GM19452 (cell line): ENCODE measurements around the gene TSR3.

Source experiments
- ATAC-seq: cut with Tn5 transposase; IDR thresholded peaks from one replicate; pipeline ENCODE4 v1.9.1; 2021; ENCODE audit not compliant: unreplicated experiment

Gene TSR3

DNA sequence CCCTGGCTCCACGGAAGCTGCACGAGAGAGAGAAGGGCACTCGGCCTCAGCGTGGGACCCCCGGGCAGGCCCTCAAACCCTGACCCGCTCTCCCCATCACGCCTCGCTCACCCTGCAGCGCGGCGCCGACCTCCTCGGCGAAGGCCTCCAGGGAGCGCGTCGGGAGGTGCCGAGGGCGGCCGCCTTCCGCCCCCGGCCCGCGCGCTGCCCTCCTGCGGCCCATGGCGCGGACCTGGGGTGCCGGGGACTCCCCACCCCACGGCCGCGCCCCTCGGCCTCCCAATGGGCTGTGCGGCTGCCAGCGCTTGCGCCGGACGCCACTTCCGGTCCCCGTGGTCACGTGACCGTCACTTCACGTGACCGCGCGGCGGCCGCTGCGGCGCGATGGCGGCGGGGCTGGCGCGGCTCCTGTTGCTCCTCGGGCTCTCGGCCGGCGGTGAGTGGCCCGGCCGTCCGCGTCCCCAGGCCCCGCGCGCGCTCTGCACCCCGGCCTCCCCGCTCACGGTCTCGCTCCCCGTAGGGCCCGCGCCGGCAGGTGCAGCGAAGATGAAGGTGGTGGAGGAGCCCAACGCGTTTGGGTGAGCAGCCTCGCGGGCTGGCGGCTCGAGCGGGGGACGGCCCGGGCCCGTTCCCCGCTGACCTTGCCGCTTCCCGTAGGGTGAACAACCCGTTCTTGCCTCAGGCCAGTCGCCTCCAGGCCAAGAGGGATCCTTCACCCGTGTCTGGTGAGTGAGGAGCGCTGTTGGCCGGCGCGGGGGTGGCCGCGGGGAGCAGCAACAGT, at the start of gene TSR3, which contains the start of gene GNPTG:
Gene TSR3, minus strand, starts transcription at position 297 of the 781 bp plus-strand sequence. Its CDS starts 74 bp downstream, at position 223.
Gene GNPTG, plus strand, starts transcription at position 350 of the 781 bp plus-strand sequence. Its CDS starts 35 bp downstream, at position 385.
- ATAC-seq: peak; percentile 68

GRCh38 chr16:1401061-1401757, 49.5 kb upstream of the TSR3 start:
- no peak for ATAC-seq

DNA sequence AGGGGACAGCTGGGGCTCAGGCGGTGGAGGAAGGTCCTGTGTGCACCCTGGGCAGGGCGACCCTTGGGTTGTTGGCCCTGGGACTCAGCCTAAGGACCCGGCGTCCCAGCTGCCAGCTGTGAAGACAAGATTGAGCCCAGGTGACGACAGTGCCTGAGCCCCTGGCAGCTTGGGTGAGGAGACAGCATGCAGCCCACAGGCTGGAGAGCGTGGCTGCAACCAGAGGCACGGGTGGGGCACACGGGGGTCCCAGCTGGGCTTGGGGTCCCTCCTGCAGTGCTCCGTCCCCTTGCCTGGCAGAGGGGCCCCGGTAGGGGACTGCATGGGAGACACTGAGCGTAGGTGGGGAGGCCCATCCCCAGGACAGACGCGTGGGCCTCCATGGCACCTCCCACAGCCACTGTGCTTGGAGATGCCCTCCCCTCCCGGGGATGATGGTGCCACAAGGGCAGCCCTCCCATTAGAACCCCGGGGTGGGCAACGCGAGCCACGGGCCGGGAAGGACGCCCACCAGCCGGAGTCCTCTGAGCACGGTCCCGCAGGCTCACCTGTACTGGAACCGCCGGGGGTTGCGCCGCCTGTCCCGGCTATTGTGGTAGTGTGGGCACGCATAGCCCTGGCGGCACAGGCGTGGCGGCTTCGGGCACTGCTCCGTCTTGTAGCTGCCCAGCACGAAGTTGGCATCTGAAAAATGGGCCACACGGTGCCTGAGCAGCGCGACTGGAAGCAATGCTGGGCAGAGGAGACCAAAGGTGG, 47.3 kb upstream of the TSR3 start:
- ATAC-seq: no peak

- ATAC-seq: no peak
These were observed 46.7 kb upstream of the TSR3 start for GRCh38 chr16:1398351-1398750.

GRCh38 chr16:1397779-1398178, 46.1 kb upstream of the TSR3 start:
- no peak for ATAC-seq

GRCh38 chr16:1395444-1396031, 43.9 kb upstream of the TSR3 start:
- no peak for ATAC-seq

GRCh38 chr16:1394367-1394951, 42.8 kb upstream of the TSR3 start:
- ATAC-seq: no peak

GRCh38 chr16:1393613-1394176, 42.0 kb upstream of the TSR3 start:
- no peak for ATAC-seq

GRCh38 chr16:1392826-1393225, 41.1 kb upstream of the TSR3 start:
- ATAC-seq: no peak

- ATAC-seq: no peak
These were observed 38.6 kb upstream of the TSR3 start for GRCh38 chr16:1390239-1390779.

- no peak for ATAC-seq
These were observed 38.1 kb upstream of the TSR3 start for GRCh38 chr16:1389762-1390161.

GRCh38 chr16:1387331-1387730, 35.7 kb upstream of the TSR3 start:
- no peak for ATAC-seq

DNA sequence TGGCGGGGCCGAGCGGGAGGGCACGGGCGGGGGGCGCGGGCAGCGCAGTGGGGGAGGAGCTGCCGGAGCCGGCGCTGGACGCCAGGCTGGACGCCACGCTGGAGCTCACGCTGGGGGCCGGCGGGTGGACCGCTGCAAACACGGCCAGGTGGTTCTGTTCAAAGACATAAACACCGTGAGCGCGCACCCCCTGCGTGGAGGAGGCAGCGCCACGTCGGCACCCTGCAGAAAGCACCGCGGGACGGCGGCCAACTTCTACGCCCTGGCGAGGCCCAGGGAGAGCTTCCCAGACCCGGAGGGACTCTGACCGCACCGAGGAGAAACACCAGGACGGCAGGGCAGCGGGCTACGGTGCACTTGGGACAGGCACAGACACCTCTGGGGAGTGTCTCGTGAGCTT, 33.6 kb upstream of the TSR3 start:
- ATAC-seq: no peak

- ATAC-seq: no peak
These were observed 31.9 kb upstream of the TSR3 start for GRCh38 chr16:1383556-1383955.

- no peak for ATAC-seq
These were observed 30.1 kb upstream of the TSR3 start for GRCh38 chr16:1381612-1382406.

DNA sequence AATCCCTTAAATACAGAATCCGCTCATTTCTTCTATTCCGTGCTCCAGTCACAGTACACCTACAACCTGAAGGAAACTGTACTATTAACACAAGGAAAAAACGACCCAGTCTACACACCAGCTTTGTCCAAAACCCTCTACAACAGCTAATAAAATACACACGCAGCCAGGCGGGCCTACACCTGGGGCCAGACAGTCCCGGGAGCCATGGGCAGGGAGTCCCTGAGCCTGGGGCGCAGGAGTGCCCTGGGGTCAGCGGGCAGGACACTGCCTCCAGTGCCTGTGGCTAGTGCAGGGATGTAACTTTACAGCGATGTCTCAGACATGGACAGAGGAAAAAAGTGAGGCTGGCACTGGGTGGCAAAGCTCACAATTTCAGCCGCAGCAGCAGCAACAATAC, 28.5 kb upstream of the TSR3 start:
- ATAC-seq: no peak

GRCh38 chr16:1379304-1380076, 27.8 kb upstream of the TSR3 start:
- ATAC-seq: no peak

DNA sequence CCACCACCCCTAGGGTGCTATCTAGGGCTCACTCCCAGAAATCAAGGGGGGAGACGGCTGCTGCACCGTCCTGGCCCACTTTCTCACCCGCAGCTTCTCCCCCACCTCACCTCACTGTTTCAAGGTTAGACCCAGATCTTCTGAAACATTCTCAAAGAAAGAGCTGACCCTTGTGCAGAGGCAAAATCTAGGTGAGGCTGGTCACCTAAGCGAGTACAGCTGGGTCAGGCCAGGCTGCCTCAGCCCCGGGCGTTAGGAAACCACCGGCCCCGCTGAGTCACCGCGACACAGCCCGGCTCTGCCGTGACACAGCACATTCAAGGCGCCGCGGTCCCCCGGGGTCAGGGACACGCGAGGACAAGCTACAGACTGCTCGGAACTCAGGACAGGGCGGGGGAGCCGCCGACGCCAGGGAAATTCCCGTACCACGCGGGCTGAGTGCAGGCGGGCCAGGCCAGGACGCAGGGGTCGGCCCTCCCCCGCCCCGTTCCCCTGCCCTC, 27.2 kb upstream of the TSR3 start:
- ATAC-seq: no peak
